ENCODE measurements around the gene GABBR2. TPM values are rescaled to one million over a fixed set of nuclear protein-coding genes. Genes with fewer than 3 reads are reported as not detected.

The GABBR2 gene
- total and polyA plus RNA-seq, 4 donors = 0.39 TPM; not detected in 3

DNA sequence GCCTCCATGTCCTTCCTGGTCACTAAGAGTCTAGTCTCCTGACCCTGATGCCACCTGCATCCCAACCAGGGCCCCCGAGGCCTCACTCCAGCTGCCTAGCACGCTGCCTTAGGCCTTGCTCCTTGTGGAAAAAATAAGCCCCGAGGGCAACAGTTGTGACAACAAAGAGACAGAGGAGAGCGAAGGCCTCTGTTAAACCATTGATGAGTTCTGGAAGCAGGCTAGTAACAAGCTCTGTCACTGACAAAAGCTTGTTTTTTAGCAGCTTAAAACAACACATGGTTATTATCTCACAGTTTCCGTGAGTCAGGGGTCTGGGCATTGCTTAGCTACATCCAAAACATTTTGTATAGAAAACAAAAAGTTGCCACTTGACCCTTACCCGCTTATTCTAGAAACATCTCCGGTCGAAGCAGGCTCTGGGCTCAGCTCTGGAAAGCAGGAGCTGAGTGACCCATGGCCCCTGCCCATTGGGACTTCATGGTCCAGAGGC, 405.1 kb downstream of the GABBR2 start:
- Histone ChIP-seq H3K9me3 (ENCODE audit: control insufficient read depth, low read length) (no peaks in the 10 kb centered on the region), H3K4me1 (ENCODE audit: control insufficient read depth in 1 of 2, insufficient read depth in 2 of 2, low read length in 2 of 2) (no peaks in the 10 kb centered on the region), H3K27me3 (ENCODE audit: control insufficient read depth in 1 of 2, insufficient read depth in 2 of 2, low read length in 1 of 2) (no peaks in the 10 kb centered on the region), H3K4me3 (ENCODE audit: low read length in 2 of 2) (no peak overlapping the region), H3K27ac (ENCODE audit: low read depth in 1 of 2, low read length in 2 of 2) (no peak overlapping the region), H3K36me3 (ENCODE audit: control insufficient read depth in 1 of 2, insufficient read depth in 2 of 2, low read length in 1 of 2) (no peaks in the 10 kb centered on the region)
- intact Hi-C loops (cut with DNase I) = no loop called here
- DNase-seq = peak in 1 of 2 donors; percentile 33
- WGBS, 2 donors = 84 to 87% methylated on average over 8 of the region's 8 CpGs
- no peak for ATAC-seq (ENCODE audit: low FRiP score)

GRCh38 chr9:98302938-98303632, 405.6 kb downstream of the GABBR2 start:
- DNase-seq (peak in 1 of 2 donors; percentile 57), ATAC-seq (ENCODE audit: low FRiP score) (no peak)
- 93% methylated on average over 13 of the region's 13 CpGs for WGBS, 2 donors
- Histone ChIP-seq H3K4me1 (ENCODE audit: control insufficient read depth in 1 of 2, insufficient read depth in 2 of 2, low read length in 2 of 2) (no peaks in the 10 kb centered on the region), H3K27ac (ENCODE audit: low read depth in 1 of 2, low read length in 2 of 2) (no peak overlapping the region), H3K9me3 (ENCODE audit: control insufficient read depth, low read length) (no peaks in the 10 kb centered on the region), H3K27me3 (ENCODE audit: control insufficient read depth in 1 of 2, insufficient read depth in 2 of 2, low read length in 1 of 2) (no peaks in the 10 kb centered on the region), H3K36me3 (ENCODE audit: control insufficient read depth in 1 of 2, insufficient read depth in 2 of 2, low read length in 1 of 2) (no peaks in the 10 kb centered on the region), H3K4me3 (ENCODE audit: low read length in 2 of 2) (no peak overlapping the region)
- intact Hi-C loops (cut with DNase I) = no loop called here

DNA sequence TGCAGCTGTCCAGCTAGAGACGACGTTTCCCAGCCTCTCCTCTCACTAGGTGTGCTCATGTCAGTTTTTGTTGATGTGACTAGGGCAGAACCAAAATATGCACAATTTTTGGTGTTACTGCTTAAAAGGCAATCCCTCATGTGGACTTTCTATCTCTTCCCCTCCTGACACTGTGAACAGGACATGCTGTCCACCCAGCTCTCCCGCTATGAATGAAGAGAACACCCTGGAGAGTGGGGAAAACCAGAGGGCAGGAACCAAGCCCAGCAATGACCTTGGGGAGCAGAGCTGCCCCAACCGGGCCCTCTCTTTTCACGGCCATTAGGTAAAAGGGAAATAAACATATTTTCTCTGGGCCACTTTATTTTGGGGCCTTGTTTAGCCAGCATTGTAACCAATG, 406.6 kb downstream of the GABBR2 start:
- H3K9me3 ChIP-seq (ENCODE audit: control insufficient read depth, low read length) = no peaks in the 10 kb centered on the region
- H3K36me3 ChIP-seq (ENCODE audit: control insufficient read depth in 1 of 2, insufficient read depth in 2 of 2, low read length in 1 of 2) = no peaks in the 10 kb centered on the region
- intact Hi-C loops (cut with DNase I) = no loop called here
- no peaks in the 10 kb centered on the region for H3K27me3 ChIP-seq (ENCODE audit: control insufficient read depth in 1 of 2, insufficient read depth in 2 of 2, low read length in 1 of 2)
- 38 to 46% methylated on average over 5 of the region's 5 CpGs for WGBS, 2 donors
- ATAC-seq (ENCODE audit: low FRiP score) (no peak), DNase-seq (peak in 1 of 2 donors; percentile 9)
- H3K27ac ChIP-seq (ENCODE audit: low read depth in 1 of 2, low read length in 2 of 2) = no peak overlapping the region
- H3K4me1 ChIP-seq (ENCODE audit: control insufficient read depth in 1 of 2, insufficient read depth in 2 of 2, low read length in 2 of 2) = no peaks in the 10 kb centered on the region
- H3K4me3 ChIP-seq (ENCODE audit: low read length in 2 of 2) = no peak overlapping the region

DNA sequence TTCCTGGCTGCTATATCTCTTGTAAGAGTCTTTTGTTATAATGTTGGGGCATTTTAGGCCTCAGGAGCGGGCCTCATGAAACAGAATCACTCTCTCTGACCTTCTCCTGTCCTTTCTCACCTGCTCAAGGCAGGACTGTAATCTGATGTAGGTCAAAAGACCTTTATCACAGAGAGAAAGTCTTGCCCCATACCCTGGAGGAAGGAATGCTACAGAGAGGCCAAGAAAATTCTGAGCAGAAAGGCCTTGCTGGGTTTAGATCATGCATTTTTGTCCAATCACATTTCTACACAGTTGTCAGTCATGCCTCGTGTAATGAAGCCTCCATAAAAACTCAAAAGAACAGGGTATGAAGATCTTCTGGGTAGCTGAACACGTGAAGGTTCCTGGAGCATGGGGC, 408.1 kb downstream of the GABBR2 start:
- ATAC-seq (ENCODE audit: low FRiP score) (no peak), DNase-seq (no peak)
- Histone ChIP-seq H3K27ac (ENCODE audit: low read depth in 1 of 2, low read length in 2 of 2) (no peak overlapping the region), H3K9me3 (ENCODE audit: control insufficient read depth, low read length) (no peaks in the 10 kb centered on the region), H3K36me3 (ENCODE audit: control insufficient read depth in 1 of 2, insufficient read depth in 2 of 2, low read length in 1 of 2) (no peaks in the 10 kb centered on the region), H3K27me3 (ENCODE audit: control insufficient read depth in 1 of 2, insufficient read depth in 2 of 2, low read length in 1 of 2) (no peaks in the 10 kb centered on the region), H3K4me3 (ENCODE audit: low read length in 2 of 2) (no peak overlapping the region), H3K4me1 (ENCODE audit: control insufficient read depth in 1 of 2, insufficient read depth in 2 of 2, low read length in 2 of 2) (no peaks in the 10 kb centered on the region)
- intact Hi-C loops (cut with DNase I) = no loop called here
- 91 to 94% methylated on average over 3 of the region's 3 CpGs for WGBS, 2 donors

GRCh38 chr9:98298476-98298875, 410.3 kb downstream of the GABBR2 start:
- Histone ChIP-seq H3K4me1 (ENCODE audit: control insufficient read depth in 1 of 2, insufficient read depth in 2 of 2, low read length in 2 of 2) (no peaks in the 10 kb centered on the region), H3K27me3 (ENCODE audit: control insufficient read depth in 1 of 2, insufficient read depth in 2 of 2, low read length in 1 of 2) (no peaks in the 10 kb centered on the region), H3K27ac (ENCODE audit: low read depth in 1 of 2, low read length in 2 of 2) (no peak overlapping the region), H3K36me3 (ENCODE audit: control insufficient read depth in 1 of 2, insufficient read depth in 2 of 2, low read length in 1 of 2) (no peaks in the 10 kb centered on the region), H3K4me3 (ENCODE audit: low read length in 2 of 2) (no peak overlapping the region), H3K9me3 (ENCODE audit: control insufficient read depth, low read length) (no peaks in the 10 kb centered on the region)
- ATAC-seq (ENCODE audit: low FRiP score) (no peak), DNase-seq (no peak)
- intact Hi-C loops (cut with DNase I) = no loop called here

DNA sequence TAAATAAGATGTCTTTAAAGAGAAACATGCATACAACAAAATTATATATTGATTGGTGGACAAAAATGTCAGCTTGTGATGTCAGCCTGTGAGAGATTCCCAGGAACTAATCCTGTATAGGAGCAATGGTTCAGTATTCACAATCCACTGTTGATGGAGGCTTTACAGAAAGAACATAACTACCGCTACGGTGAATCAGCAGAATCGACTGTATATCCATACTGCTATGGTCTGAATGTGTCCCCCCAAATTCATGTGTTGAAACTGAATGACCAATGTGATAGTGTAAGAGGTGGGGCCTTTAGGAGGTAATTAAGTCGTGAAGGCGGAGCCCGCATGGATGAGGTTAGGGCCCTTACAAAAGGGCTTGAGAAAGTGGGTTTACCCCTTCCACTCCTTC, 412.9 kb downstream of the GABBR2 start:
- Histone ChIP-seq H3K27me3 (ENCODE audit: control insufficient read depth in 1 of 2, insufficient read depth in 2 of 2, low read length in 1 of 2) (no peaks in the 10 kb centered on the region), H3K4me1 (ENCODE audit: control insufficient read depth in 1 of 2, insufficient read depth in 2 of 2, low read length in 2 of 2) (no peaks in the 10 kb centered on the region), H3K9me3 (ENCODE audit: control insufficient read depth, low read length) (no peaks in the 10 kb centered on the region), H3K27ac (ENCODE audit: low read depth in 1 of 2, low read length in 2 of 2) (no peak overlapping the region), H3K4me3 (ENCODE audit: low read length in 2 of 2) (no peak overlapping the region), H3K36me3 (ENCODE audit: control insufficient read depth in 1 of 2, insufficient read depth in 2 of 2, low read length in 1 of 2) (no peaks in the 10 kb centered on the region)
- intact Hi-C loops (cut with DNase I) = no loop called here
- 79 to 93% methylated on average over 6 of the region's 6 CpGs for WGBS, 2 donors
- ATAC-seq (ENCODE audit: low FRiP score) (no peak), DNase-seq (no peak)

GRCh38 chr9:98291820-98292219, 416.9 kb downstream of the GABBR2 start:
- DNase-seq (no peak), ATAC-seq (ENCODE audit: low FRiP score) (no peak)
- H3K9me3 ChIP-seq (ENCODE audit: control insufficient read depth, low read length) = no peaks in the 10 kb centered on the region
- intact Hi-C loops (cut with DNase I) = no loop called here
- no peak overlapping the region for H3K4me3 ChIP-seq (ENCODE audit: low read length in 2 of 2)
- H3K4me1 ChIP-seq (ENCODE audit: control insufficient read depth in 1 of 2, insufficient read depth in 2 of 2, low read length in 2 of 2) = no peaks in the 10 kb centered on the region
- no peaks in the 10 kb centered on the region for H3K27me3 ChIP-seq (ENCODE audit: control insufficient read depth in 1 of 2, insufficient read depth in 2 of 2, low read length in 1 of 2)
- H3K27ac ChIP-seq (ENCODE audit: low read depth in 1 of 2, low read length in 2 of 2) = no peak overlapping the region
- no peaks in the 10 kb centered on the region for H3K36me3 ChIP-seq (ENCODE audit: control insufficient read depth in 1 of 2, insufficient read depth in 2 of 2, low read length in 1 of 2)
- WGBS, 2 donors = 56 to 59% methylated on average over 5 of the region's 5 CpGs

GRCh38 chr9:98290411-98290810, 418.3 kb downstream of the GABBR2 start:
- H3K27me3 ChIP-seq (ENCODE audit: control insufficient read depth in 1 of 2, insufficient read depth in 2 of 2, low read length in 1 of 2) = no peaks in the 10 kb centered on the region
- H3K36me3 ChIP-seq (ENCODE audit: control insufficient read depth in 1 of 2, insufficient read depth in 2 of 2, low read length in 1 of 2) = no peaks in the 10 kb centered on the region
- ATAC-seq (ENCODE audit: low FRiP score) = no peak
- H3K4me1 ChIP-seq (ENCODE audit: control insufficient read depth in 1 of 2, insufficient read depth in 2 of 2, low read length in 2 of 2) = no peaks in the 10 kb centered on the region
- no peak overlapping the region for H3K4me3 ChIP-seq (ENCODE audit: low read length in 2 of 2)
- intact Hi-C loops (cut with DNase I) = no loop called here
- no peak overlapping the region for H3K27ac ChIP-seq (ENCODE audit: low read depth in 1 of 2, low read length in 2 of 2)
- no peak for DNase-seq
- WGBS, 2 donors = 91 to 92% methylated on average over 18 of the region's 18 CpGs
- H3K9me3 ChIP-seq (ENCODE audit: control insufficient read depth, low read length) = no peaks in the 10 kb centered on the region

DNA sequence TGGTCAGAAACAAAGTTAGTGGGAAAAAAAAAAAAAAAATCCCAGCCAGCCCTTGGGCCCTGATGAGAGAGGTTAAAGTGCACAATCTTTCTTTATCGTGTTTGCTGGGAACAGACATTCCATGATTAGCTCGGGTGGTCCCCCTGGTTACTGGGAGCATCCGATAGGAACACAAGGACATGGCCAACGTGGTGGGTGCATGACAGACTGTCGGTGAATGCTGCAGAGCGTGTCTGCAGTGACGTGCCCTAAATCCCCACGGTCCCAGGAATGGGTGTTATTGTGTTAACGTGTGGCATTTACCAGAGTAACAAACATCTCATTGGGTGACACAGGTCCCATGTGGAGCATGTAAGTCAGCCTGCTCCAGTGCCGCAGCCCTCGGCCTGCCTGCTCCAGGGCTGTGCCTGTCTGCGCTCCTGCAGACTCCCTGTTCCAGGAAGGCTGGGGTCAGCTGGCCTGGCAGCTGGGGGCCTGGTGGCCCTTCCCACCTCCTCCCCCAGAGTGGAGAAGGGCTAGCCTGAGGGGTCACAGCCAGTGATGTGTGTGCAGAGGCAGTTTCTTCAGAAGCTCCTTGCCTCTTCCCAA, 419.0 kb downstream of the GABBR2 start:
- Histone ChIP-seq H3K27ac (ENCODE audit: low read depth in 1 of 2, low read length in 2 of 2) (no peak overlapping the region), H3K27me3 (ENCODE audit: control insufficient read depth in 1 of 2, insufficient read depth in 2 of 2, low read length in 1 of 2) (no peaks in the 10 kb centered on the region), H3K9me3 (ENCODE audit: control insufficient read depth, low read length) (no peaks in the 10 kb centered on the region), H3K36me3 (ENCODE audit: control insufficient read depth in 1 of 2, insufficient read depth in 2 of 2, low read length in 1 of 2) (no peaks in the 10 kb centered on the region), H3K4me3 (ENCODE audit: low read length in 2 of 2) (no peak overlapping the region), H3K4me1 (ENCODE audit: control insufficient read depth in 1 of 2, insufficient read depth in 2 of 2, low read length in 2 of 2) (no peaks in the 10 kb centered on the region)
- intact Hi-C loops (cut with DNase I) = no loop called here
- ATAC-seq (ENCODE audit: low FRiP score) = peak; percentile 26
- 75 to 77% methylated on average over 12 of the region's 12 CpGs for WGBS, 2 donors
- DNase-seq = no peak
